A673 (cell line): ENCODE data around the gene TRIP11.

Experiments
- CTCF ChIP-seq: fragments of 300-800, 200-600 bp; sonication (generic); conservative IDR thresholded peaks from 2 replicates; pipeline ENCODE4 v1.5.1; 2017; ENCODE audit warnings: low read depth, mild to moderate bottlenecking, antibody characterized with exemption, low read length, moderate library complexity, mixed read lengths
- EZH2 ChIP-seq: fragments of 200-600 bp; sonication (generic); IDR thresholded peaks from 2 replicates; pipeline ENCODE4 v1.6.1; 2017; ENCODE audit warnings: borderline replicate concordance, low read depth, mild to moderate bottlenecking, mixed read lengths, antibody characterized with exemption, low read length; ENCODE audit not compliant: poor library complexity, severe bottlenecking

GRCh38 chr14:92040431-92041051, 682 bp upstream of the TRIP11 start:
- TF ChIP-seq CTCF (no peak), EZH2 (no peak)
